H1 (cell line): ENCODE results near the gene SSR2. TPM values are rescaled to one million over a fixed set of nuclear protein-coding genes. Genes with fewer than 3 reads are reported as not detected.

Source experiments
- CTCF ChIA-PET: fragments of 300-600 bp; sonication (Branson Sonifier 250); formaldehyde crosslinking; loops from one replicate; lab custom pipeline; 2021; ENCODE audit not compliant: partially characterized antibody; lab: Charles Lee
- POLR2A ChIA-PET: fragments of 300-600 bp; sonication (Branson Sonifier 250); formaldehyde crosslinking; loops from one replicate; lab custom pipeline; 2021; ENCODE audit warnings: inconsistent platforms; ENCODE audit not compliant: partially characterized antibody; lab: Charles Lee
- DNase-seq, 2 experiments: peaks; one replicate each; pipeline versions ENCODE4 v3.0.0 to v3.0.0-alpha.2; 2010 to 2022; ENCODE audit warnings: low spot score in 2 of 2, low read depth in 1 of 2, mixed read lengths in 1 of 2
- FAIRE-seq: peaks from 2 replicates; lab custom pipeline; 2011; peaks lifted over from hg19 to GRCh38; lab: Jason Lieb, UNC
- H2AFZ ChIP-seq: 2 replicates; pipeline ENCODE4 v1.8.1; 2012; ENCODE audit warnings: low read length, inconsistent platforms
- H2AK5ac ChIP-seq: 2 replicates; pipeline ENCODE4 v1.6.1; 2013; ENCODE audit warnings: low read depth, low read length
- H2BK120ac ChIP-seq: replicated peaks from 2 replicates; pipeline ENCODE3; 2013; ENCODE audit warnings: low read depth, low read length, inconsistent platforms
- H2BK12ac ChIP-seq: 2 replicates; pipeline ENCODE4 v1.6.1; 2013; ENCODE audit warnings: low read depth, low read length
- H2BK15ac ChIP-seq: 2 replicates; pipeline ENCODE4 v1.6.1; 2013; ENCODE audit warnings: low read length
- H2BK20ac ChIP-seq: 2 replicates; pipeline ENCODE4 v1.6.1; 2013; ENCODE audit warnings: low read length
- H2BK5ac ChIP-seq: 2 replicates; pipeline ENCODE4 v1.6.1; 2013; ENCODE audit warnings: low read depth, low read length
- H3K14ac ChIP-seq: 2 replicates; pipeline ENCODE4 v1.6.1; 2013; ENCODE audit warnings: inconsistent platforms; ENCODE audit not compliant: insufficient read length
- H3K18ac ChIP-seq: 2 replicates; pipeline ENCODE4 v1.6.1; 2013; ENCODE audit warnings: low read length; ENCODE audit errors: extremely low read depth
- H3K23ac ChIP-seq: 2 replicates; pipeline ENCODE4 v1.6.1; 2013; ENCODE audit warnings: inconsistent platforms; ENCODE audit not compliant: insufficient read length
- H3K23me2 ChIP-seq: 2 replicates; pipeline ENCODE4 v1.6.1; 2013; ENCODE audit warnings: low read depth, low read length
- H3K27ac ChIP-seq: 2 replicates; pipeline ENCODE4 v1.6.1; 2011; ENCODE audit warnings: low read depth, low read length, inconsistent platforms
- H3K27me3 ChIP-seq, 4 experiments: replicated peaks in 1 of 4; 1 replicate in 1 of 4; 2 replicates in 3 of 4; pipeline versions ENCODE4 v1.6.1 to v1.8.1; 2011 to 2013; ENCODE audit warnings: low read length in 3 of 4, mild to moderate bottlenecking in 3 of 4, inconsistent platforms in 2 of 4, mixed read lengths in 2 of 4, moderate library complexity in 1 of 4; ENCODE audit not compliant: control insufficient read depth in 3 of 4, insufficient read depth in 3 of 4; ENCODE audit errors: extremely low read depth in 1 of 4
- H3K36me3 ChIP-seq, 4 experiments: 2 replicates each; pipeline versions ENCODE4 v1.6.1 to v1.8.1; 2011 to 2013; ENCODE audit warnings: mild to moderate bottlenecking in 4 of 4, low read length in 3 of 4, moderate library complexity in 2 of 4, control low read depth in 1 of 4, inconsistent platforms in 1 of 4; ENCODE audit not compliant: insufficient read depth in 4 of 4, control insufficient read depth in 2 of 4
- H3K4ac ChIP-seq: replicated peaks from 2 replicates; pipeline ENCODE3; 2013; ENCODE audit warnings: low read length, low read depth, mixed read lengths, inconsistent platforms; ENCODE audit not compliant: insufficient read length
- H3K4me1 ChIP-seq, 4 experiments: replicated peaks in 1 of 4; 1 replicate in 1 of 4; 2 replicates in 3 of 4; pipeline versions ENCODE4 v1.6.1 to v1.8.1; 2011 to 2013; ENCODE audit warnings: low read length in 3 of 4, inconsistent platforms in 2 of 4, mixed read lengths in 1 of 4; ENCODE audit not compliant: insufficient read depth in 4 of 4, control insufficient read depth in 3 of 4
- H3K4me2 ChIP-seq, 2 experiments: 2 replicates each; pipeline versions ENCODE4 v1.6.1 to v1.8.1; 2011 to 2013; ENCODE audit warnings: low read depth in 2 of 2, low read length in 2 of 2, control low read depth in 1 of 2, inconsistent platforms in 1 of 2, mild to moderate bottlenecking in 1 of 2; ENCODE audit not compliant: insufficient read depth in 1 of 2
- H3K4me3 ChIP-seq, 4 experiments: fragments of 200-600, 300-600 bp in 1 of 4; sonication (generic), shearing (Covaris generic), sonication (Bioruptor Twin) in 1 of 4; 2 replicates each; pipeline versions ENCODE4 v1.5.1 to v1.8.1; 2011 to 2016; ENCODE audit warnings: low read length in 4 of 4, low read depth in 3 of 4, control low read depth in 2 of 4, inconsistent platforms in 2 of 4, mild to moderate bottlenecking in 2 of 4, mixed read lengths in 1 of 4, moderate library complexity in 1 of 4; ENCODE audit not compliant: insufficient read depth in 2 of 4; ENCODE audit errors: extremely low read depth in 1 of 4
- H3K56ac ChIP-seq: replicated peaks from 2 replicates; pipeline ENCODE3; 2013; ENCODE audit warnings: low read depth, mild to moderate bottlenecking, mixed read lengths, low read length, inconsistent platforms; ENCODE audit not compliant: insufficient read length
- H3K79me1 ChIP-seq: 2 replicates; pipeline ENCODE4 v1.6.1; 2013; ENCODE audit warnings: low read depth, low read length, control low read depth
- H3K79me2 ChIP-seq, 2 experiments: 2 replicates each; pipeline versions ENCODE4 v1.6.1 to v1.8.1; 2012 to 2013; ENCODE audit warnings: low read length in 2 of 2, mild to moderate bottlenecking in 2 of 2, inconsistent platforms in 1 of 2; ENCODE audit not compliant: insufficient read depth in 2 of 2, control insufficient read depth in 1 of 2
- H3K9ac ChIP-seq, 4 experiments: replicated peaks in 1 of 4; 1 replicate in 1 of 4; 2 replicates in 3 of 4; pipeline versions ENCODE4 v1.6.1 to v1.8.1; 2011 to 2013; ENCODE audit warnings: low read depth in 3 of 4, low read length in 3 of 4, control low read depth in 2 of 4, mild to moderate bottlenecking in 2 of 4, moderate library complexity in 2 of 4, inconsistent platforms in 1 of 4; ENCODE audit errors: extremely low read depth in 1 of 4
- H3K9me3 ChIP-seq, 2 experiments: 2 replicates each; pipeline versions ENCODE4 v1.6.1 to v1.8.1; 2012 to 2013; ENCODE audit warnings: mild to moderate bottlenecking in 2 of 2, moderate library complexity in 2 of 2, control low read depth in 1 of 2, inconsistent platforms in 1 of 2, low read depth in 1 of 2, low read length in 1 of 2, mixed read lengths in 1 of 2; ENCODE audit not compliant: insufficient read depth in 2 of 2
- H4K20me1 ChIP-seq, 2 experiments: replicated peaks in 1 of 2; 2 replicates each; pipeline versions ENCODE3 to v1.8.1; 2011 to 2013; ENCODE audit warnings: inconsistent platforms in 2 of 2, low read length in 2 of 2, mild to moderate bottlenecking in 1 of 2; ENCODE audit not compliant: insufficient read depth in 2 of 2, control insufficient read depth in 1 of 2
- H4K5ac ChIP-seq: 2 replicates; pipeline ENCODE4 v1.6.1; 2013; ENCODE audit warnings: low read length, low read depth, mixed read lengths, inconsistent platforms; ENCODE audit not compliant: insufficient read length
- H4K8ac ChIP-seq: 2 replicates; pipeline ENCODE4 v1.8.0; 2013; ENCODE audit warnings: mild to moderate bottlenecking, moderate library complexity, low read length, inconsistent platforms; ENCODE audit not compliant: insufficient read depth; ENCODE audit errors: extremely low read depth
- H4K91ac ChIP-seq: replicated peaks from 2 replicates; pipeline ENCODE3; 2013; ENCODE audit warnings: low read length, mixed read lengths, inconsistent platforms; ENCODE audit not compliant: insufficient read length
- CHD1 ChIP-seq: IDR thresholded peaks from 2 replicates; pipeline ENCODE4 v1.6.1; 2012; ENCODE audit warnings: low read depth, low read length, improper control_type of control experiment
- FOSL1 ChIP-seq: IDR thresholded peaks from 2 replicates; pipeline ENCODE4 v1.6.1; 2011; ENCODE audit warnings: mild to moderate bottlenecking, low read depth, low read length, moderate library complexity; ENCODE audit not compliant: insufficient read depth
- KDM4A ChIP-seq: IDR thresholded peaks from one replicate; pipeline ENCODE4 v1.7.1; 2012; ENCODE audit warnings: low read depth, mild to moderate bottlenecking, moderate library complexity, low read length, inconsistent platforms; ENCODE audit not compliant: severe bottlenecking
- POLR2A ChIP-seq, 2 experiments: IDR thresholded peaks; 1 replicate in 1 of 2; 2 replicates in 1 of 2; pipeline ENCODE4 v1.6.1; 2011; ENCODE audit warnings: low read depth in 2 of 2, low read length in 2 of 2, mild to moderate bottlenecking in 2 of 2; ENCODE audit errors: control extremely low read depth in 1 of 2
- TAF7 ChIP-seq: optimal IDR thresholded peaks from 2 replicates; pipeline ENCODE3; 2011; ENCODE audit warnings: low read depth, mild to moderate bottlenecking, inconsistent platforms, low read length, moderate library complexity, borderline replicate concordance
- YY1 ChIP-seq: IDR thresholded peaks from 2 replicates; pipeline ENCODE4 v1.6.1; 2011; ENCODE audit warnings: low read depth, mild to moderate bottlenecking, low read length
- WGBS, 2 experiments: shearing (Covaris generic) in 1 of 2; methylation state at CpG; one replicate each; pipeline versions ENCODE4 v1.1.6 to v1.1.7; 2013 to 2015; ENCODE audit warnings: low lambda C conversion rate in 2 of 2, mixed read lengths in 2 of 2, inconsistent platforms in 1 of 2, low coverage in 1 of 2, missing lambda C conversion rate in 1 of 2; ENCODE audit not compliant: insufficient replicate concordance in 2 of 2, insufficient coverage in 1 of 2, insufficient read length in 1 of 2; ENCODE audit errors: extremely low coverage in 1 of 2, missing lambda C conversion rate in 1 of 2; 5-methylcytosine and 5-hydroxymethylcytosine counted together
- polyA plus RNA-seq, 7 experiments: library from polyadenylated mRNA; depleted of rRNA in 3 of 7; stranded (reverse) in 5 of 7; unstranded in 2 of 7; fragments of >200 nt in 5 of 7; fragments of 200-250 nt in 2 of 7; gene quantifications; 1 replicate in 5 of 7; 2 replicates in 1 of 7; 4 replicates in 1 of 7; pipeline versions ENCODE4 v1.2.1 to v1.2.3, GENCODE V29; 2011 to 2013; ENCODE audit warnings: missing spikeins in 2 of 7, mixed read lengths in 2 of 7
- total RNA-seq: library from RNA; stranded (reverse); fragmentation: NEBNext Ultra II Directional; extraction: Animal tissue kit (Norgen Biotek cat#: 25700); gene quantifications from 2 replicates; pipeline ENCODE4 v1.2.1, GENCODE V29; 2021

The SSR2 gene
- total and polyA plus RNA-seq, 2 of the 8 experiments (the other 6 are each of a cell fraction or from before 2014, with no cell fraction given): 190 to 648 TPM

DNA sequence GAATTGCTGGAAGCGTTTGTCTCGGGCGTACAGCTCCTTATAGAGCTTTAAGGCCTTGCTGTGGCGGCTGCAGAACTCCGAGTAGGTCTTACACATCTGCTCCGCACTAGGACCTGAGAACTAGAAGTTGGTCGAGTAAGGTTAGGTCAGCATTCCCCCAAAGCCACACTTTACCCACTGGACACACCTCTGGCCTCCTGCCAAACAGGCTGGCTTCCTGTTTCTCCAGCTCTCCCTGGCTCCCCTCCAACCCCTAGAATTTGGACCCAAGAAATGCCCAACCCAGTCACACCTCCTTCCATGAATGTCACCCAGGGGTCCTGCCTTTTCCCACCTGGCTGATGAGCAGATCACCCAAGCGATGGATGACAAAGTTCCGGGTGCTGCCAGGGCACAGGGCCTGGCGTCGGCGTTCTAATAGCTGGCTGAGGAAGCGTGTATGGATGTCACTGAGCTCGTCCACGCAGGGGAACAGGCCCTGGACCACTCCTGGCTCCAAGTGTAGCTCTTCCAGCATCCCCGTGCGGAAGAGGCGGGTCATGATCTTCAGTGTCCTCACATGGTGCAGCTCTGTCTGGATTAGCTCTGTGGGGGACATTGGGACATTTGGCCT lies 58.0 kb downstream of the SSR2 start:
- H2AFZ ChIP-seq: no peak overlapping the region
- no peak overlapping the region for H4K5ac ChIP-seq
- H4K20me1 ChIP-seq: peaks cover 4 to 20% of the 10 kb centered on the region in 2 experiments
- ChIA-PET CTCF (interaction anchor here (0.6 to 5.1 kb wide), 9 partner anchors 14 to 167 kb away, joined by 3 to 31 read pairs (median 5); partner anchors contain the start of gene ARHGEF2), POLR2A (interaction anchor here (0.5 to 1.8 kb wide), 7 partner anchors 14 to 292 kb away, joined by 3 to 7 read pairs (median 4); no protein-coding TSS in a partner anchor)
- H4K8ac ChIP-seq: peak overlapping the region; percentile 80; the same call in 1 of the 2 replicates
- TF ChIP-seq FOSL1 (no peak), CHD1 (no peak), POLR2A (IDR thresholded peaks at IDR 0.05; ENCODE audit: control extremely low read depth in 1 of 2, low read depth in 2 of 2, low read length in 2 of 2) (no peak), YY1 (no peak), TAF7 (no peak), KDM4A (no peak)
- no peak overlapping the region for H3K14ac ChIP-seq
- H4K91ac ChIP-seq: no peak overlapping the region
- H2BK5ac ChIP-seq: no peak overlapping the region; the same call in 1 of the 2 replicates
- no peak overlapping the region for H2BK15ac ChIP-seq
- H2AK5ac ChIP-seq: no peak overlapping the region
- DNase-seq: no peak
- peaks cover 0 to 11% (median 3%) of the 10 kb centered on the region in 4 experiments; a peak in 5 of 7 replicates for H3K4me1 ChIP-seq
- peaks cover 45 to 86% (median 73%) of the 10 kb centered on the region in 4 experiments for H3K36me3 ChIP-seq
- H3K27me3 ChIP-seq: no peaks in the 10 kb centered on the region
- no peak overlapping the region for H3K27ac ChIP-seq
- no peak overlapping the region for H3K4me2 ChIP-seq
- H3K4me3 ChIP-seq: no peak overlapping the region
- H3K4ac ChIP-seq: no peak overlapping the region
- peaks cover 3% of the 10 kb centered on the region for H3K79me1 ChIP-seq
- no peak overlapping the region for H2BK20ac ChIP-seq
- no peak overlapping the region for H3K56ac ChIP-seq
- no peak for FAIRE-seq
- WGBS, 2 experiments: 95% methylated on average over 18 of the region's 18 CpGs; no CpG with 5 or more reads in 1 of the 2 experiments
- H3K18ac ChIP-seq: no peak overlapping the region
- H3K9me3 ChIP-seq: no peaks in the 10 kb centered on the region
- H3K23me2 ChIP-seq: no peaks in the 10 kb centered on the region
- no peak overlapping the region for H2BK12ac ChIP-seq
- H2BK120ac ChIP-seq: no peak overlapping the region
- peaks cover 0 to 5% of the 10 kb centered on the region in 2 experiments; a peak in 1 of 4 replicates for H3K79me2 ChIP-seq
- no peak overlapping the region for H3K23ac ChIP-seq
- H3K9ac ChIP-seq: no peak overlapping the region
